ENCODE results near the gene ZFP30. TPM values are rescaled to one million over a fixed set of nuclear protein-coding genes. Genes with fewer than 3 reads are reported as not detected.

Gene ZFP30
- total RNA-seq, 1 experiment from 2014 or later = 4.7 TPM

DNA sequence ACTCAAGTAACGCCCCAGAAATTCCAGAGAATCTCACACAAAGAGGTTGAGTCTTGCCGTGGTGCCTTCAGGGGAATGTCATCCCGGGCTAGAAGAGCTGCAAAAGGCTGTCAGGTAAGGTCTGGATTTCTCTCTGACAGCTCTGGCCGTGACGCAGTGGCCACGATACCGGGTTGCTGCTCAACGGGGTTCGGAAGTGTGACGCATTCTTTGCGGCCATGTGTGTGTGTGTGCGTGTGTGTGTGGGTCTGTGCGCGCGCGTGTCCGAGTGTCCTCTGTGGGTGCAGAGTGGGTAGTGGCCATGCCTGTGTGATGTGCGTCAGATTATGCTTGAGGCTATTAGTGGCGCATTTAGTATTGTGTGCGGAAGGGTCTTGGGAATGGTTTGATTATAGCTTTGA lies 60.3 kb downstream of the ZFP30 start (continued):
- TF ChIP-seq ZBTB33 (IDR thresholded peaks at IDR 0.05; ENCODE audit: extremely low read depth, insufficient replicate concordance, low read length) (no peak), EZH2 (IDR thresholded peaks at IDR 0.05) (no peak)

DNA sequence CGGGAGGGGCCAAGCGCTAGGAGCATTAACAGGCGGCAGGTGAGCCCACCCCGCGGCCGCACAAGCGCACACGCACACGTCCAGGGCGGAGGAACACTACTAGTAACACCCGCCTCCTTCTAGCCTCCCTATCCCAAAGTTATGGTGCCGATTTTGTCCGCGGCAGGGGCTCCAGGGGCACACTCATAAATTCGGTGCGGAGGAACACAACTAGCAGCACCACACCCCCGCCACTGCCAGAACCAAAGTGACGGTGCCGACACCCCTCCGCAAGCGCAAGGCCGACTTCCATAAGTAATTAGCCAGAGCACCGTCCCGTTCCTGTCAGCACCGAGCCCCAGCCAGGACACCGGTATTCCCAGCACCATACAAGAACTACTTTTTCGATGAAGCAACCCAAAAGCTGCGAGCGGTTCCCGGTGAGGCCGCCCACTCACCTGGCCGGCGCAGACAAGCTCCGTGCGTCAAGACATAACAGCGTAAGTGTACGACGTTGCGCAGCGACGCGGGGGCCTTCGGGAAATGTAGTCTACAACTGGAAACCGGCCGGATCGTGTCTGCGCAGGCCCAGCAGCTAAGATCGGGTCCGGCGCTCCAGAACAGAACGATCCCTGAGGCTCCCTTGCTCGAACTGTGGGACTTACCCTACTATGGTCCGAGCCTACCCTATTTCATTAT lies 60.8 kb downstream of the ZFP30 start, which contains the start of the genes ZNF540 and ZNF571:
Gene ZNF540, plus strand, starts transcription at position 573 of the 678 bp plus-strand sequence. CDS start 3,572 bp downstream, outside the sequence.
Gene ZNF571, minus strand, starts transcription at position 489 of the 678 bp plus-strand sequence. CDS start 8,116 bp downstream, outside the sequence.
- Histone ChIP-seq H4K20me1 (ENCODE audit: insufficient read depth) (no peaks in the 10 kb centered on the region), H3K9me2 (ENCODE audit: insufficient read depth) (no peaks in the 10 kb centered on the region), H3K4me3 (replicated peaks in 1 of 2; ENCODE audit: low read depth in 1 of 2, low read length in 2 of 2) (no peak within 1 kb of the TSS), H3K4me1 (ENCODE audit: control insufficient read depth in 1 of 2, insufficient read depth in 2 of 2, low read length in 2 of 2) (no peaks in the 10 kb centered on the region), H3K27ac (ENCODE audit: low read depth, low read length) (no peak within 1 kb of the TSS), H3K79me2 (ENCODE audit: insufficient read depth, low read length) (no peaks in the 10 kb centered on the region), H3K9me3 (ENCODE audit: control insufficient read depth in 1 of 2, insufficient read depth in 1 of 2, low read depth in 1 of 2, low read length in 2 of 2) (peaks cover 8 to 15% of the 10 kb centered on the region in 2 experiments; a peak in 2 of 4 replicates), H3K36me3 (ENCODE audit: control insufficient read depth in 1 of 2, insufficient read depth in 2 of 2, low read length in 2 of 2) (no peaks in the 10 kb centered on the region), H3K27me3 (ENCODE audit: insufficient read depth, low read length) (no peaks in the 10 kb centered on the region), H3K4me2 (ENCODE audit: low read length) (no peak within 1 kb of the TSS), H2AFZ (ENCODE audit: low read depth, low read length, poor library complexity, severe bottlenecking) (no peak within 1 kb of the TSS), H3K9ac (ENCODE audit: low read length) (no peak within 1 kb of the TSS)
- BruUV-seq (replicated peaks) = no TSS peak
- TF ChIP-seq, protein P1, sequence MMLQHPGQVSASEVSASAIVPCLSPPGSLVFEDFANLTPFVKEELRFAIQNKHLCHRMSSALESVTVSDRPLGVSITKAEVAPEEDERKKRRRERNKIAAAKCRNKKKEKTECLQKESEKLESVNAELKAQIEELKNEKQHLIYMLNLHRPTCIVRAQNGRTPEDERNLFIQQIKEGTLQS (IDR thresholded peaks at IDR 0.05) = no peak
- TF ChIP-seq ZBTB33 (IDR thresholded peaks at IDR 0.05; ENCODE audit: extremely low read depth, insufficient replicate concordance, low read length) = no peak
- ChIA-PET POLR2A (no interaction called here), CTCF (no interaction called here), RAD21 (ENCODE audit: low non-redundant PET in 1 of 2, low total read pairs in 2 of 2, uncharacterized antibody in 2 of 2, unreplicated experiment in 2 of 2) (no interaction called here)
- no peak for DNase-seq (ENCODE audit: low read depth, low spot score)
- no peak for ATAC-seq
- intact Hi-C loops (cut with micrococcal nuclease) = no loop called here

Measured in HCT116 (cell line).